C4-2B (cell line): ENCODE data around the gene SLC48A1.
"Not testable (repeated sequence)": the region's sequence is repeated elsewhere in the genome, so short reads cannot be mapped to it uniquely, and the experiment has no call there.

Experiments used
- H3K27ac ChIP-seq: fragments of 450-650 bp; 2 replicates; pipeline ENCODE4 v1.5.1; 2017
- CTCF ChIP-seq: fragments of 450-650 bp; conservative IDR thresholded peaks from 2 replicates; pipeline ENCODE4 v1.5.1; 2017; ENCODE audit warnings: mild to moderate bottlenecking
- ZFX ChIP-seq: fragments of 450-650 bp; IDR thresholded peaks from 2 replicates; pipeline ENCODE4 v1.6.1; 2017

The SLC48A1 gene

GRCh38 chr12:47804171-47804570 lies 31.1 kb downstream of the SLC48A1 start:
- no peak overlapping the region for H3K27ac ChIP-seq
- TF ChIP-seq ZFX (no peak), CTCF (no peak)

- no peak for TF ChIP-seq ZFX
- no peak for TF ChIP-seq CTCF
- H3K27ac ChIP-seq: no peak overlapping the region
These were observed 32.4 kb downstream of the SLC48A1 start for GRCh38 chr12:47805417-47805816.

GRCh38 chr12:47807338-47807737 lies 34.3 kb downstream of the SLC48A1 start:
- no peak overlapping the region for H3K27ac ChIP-seq
- no peak for TF ChIP-seq ZFX

GRCh38 chr12:47808050-47808449 lies 35.0 kb downstream of the SLC48A1 start:
- H3K27ac ChIP-seq: no peak overlapping the region
- no peak for TF ChIP-seq ZFX
- no peak for TF ChIP-seq CTCF

GRCh38 chr12:47808574-47809365 lies 35.7 kb downstream of the SLC48A1 start:
- no peak overlapping the region for H3K27ac ChIP-seq
- TF ChIP-seq CTCF: no peak
- no peak for TF ChIP-seq ZFX

- not testable (repeated sequence) for H3K27ac ChIP-seq
These were observed 36.5 kb downstream of the SLC48A1 start for GRCh38 chr12:47809518-47809917.

GRCh38 chr12:47811072-47811396 lies 38.0 kb downstream of the SLC48A1 start:
- no peak for TF ChIP-seq ZFX
- TF ChIP-seq CTCF: no peak
- no peak overlapping the region for H3K27ac ChIP-seq

- no peak overlapping the region for H3K27ac ChIP-seq
- TF ChIP-seq CTCF (no peak), ZFX (no peak)
These were observed 38.8 kb downstream of the SLC48A1 start for GRCh38 chr12:47811581-47812484.
